Muscle of leg (tissue), 11 donors: ENCODE results near the gene KLHL33. TPM values are rescaled to one million over a fixed set of nuclear protein-coding genes. Genes with fewer than 3 reads are reported as not detected.
"Not testable (repeated sequence)": the region's sequence is repeated elsewhere in the genome, so short reads cannot be mapped to it uniquely, and the experiment has no call there.

Source experiments
- DNase-seq: peaks from one replicate; pipeline ENCODE4 v3.0.0; 2013
- H3K27ac ChIP-seq: one replicate; pipeline ENCODE4 v1.5.1; 2013; ENCODE audit warnings: mild to moderate bottlenecking, low read length, control low read depth
- H3K27me3 ChIP-seq: one replicate; pipeline ENCODE4 v1.6.1; 2013; ENCODE audit warnings: low read length; ENCODE audit not compliant: control insufficient read depth, insufficient read depth
- H3K36me3 ChIP-seq: one replicate; pipeline ENCODE4 v1.6.1; 2013; ENCODE audit warnings: low read length; ENCODE audit not compliant: control insufficient read depth, insufficient read depth
- H3K4me1 ChIP-seq: one replicate; pipeline ENCODE4 v1.6.1; 2013; ENCODE audit warnings: low read length; ENCODE audit not compliant: control insufficient read depth, insufficient read depth
- H3K4me3 ChIP-seq: one replicate; pipeline ENCODE4 v1.5.1; 2013; ENCODE audit warnings: low read length, control low read depth
- H3K9me3 ChIP-seq: replicated peaks from 2 replicates; pipeline ENCODE4 v1.6.1; 2013; ENCODE audit warnings: low read depth, low read length; ENCODE audit not compliant: control insufficient read depth
- whole genome bisulfite sequencing: methylation state at CpG from one replicate; pipeline ENCODE4 v1.1.5; 2013; ENCODE audit warnings: missing lambda C conversion rate; ENCODE audit not compliant: insufficient coverage; 5-methylcytosine and 5-hydroxymethylcytosine counted together
- polyA plus RNA-seq, 8 donors: library from polyadenylated mRNA; unstranded; fragments of 120-200 nt; gene quantifications; one replicate each; pipeline versions ENCODE4 v1.2.1 to v1.2.3, GENCODE V29; 2013; ENCODE audit warnings: inconsistent platforms in 1 of 8, low replicate concordance in 1 of 8; ENCODE audit not compliant: insufficient read length in 8 of 8, insufficient read depth in 1 of 8
- total RNA-seq: library from RNA; stranded (reverse); fragments of 120-200 nt; gene quantifications from one replicate; pipeline ENCODE4 v1.2.4, GENCODE V29; 2013

The KLHL33 gene
- total and polyA plus RNA-seq, 9 donors = 0.37 to 2.5 (median 1.1) TPM

GRCh38 chr14:20468764-20469241, 32.8 kb upstream of the KLHL33 start:
- Histone ChIP-seq H3K9me3 (no peaks in the 10 kb centered on the region), H3K4me1 (peaks cover 17% of the 10 kb centered on the region), H3K27ac (no peak overlapping the region), H3K27me3 (peaks cover 12% of the 10 kb centered on the region), H3K4me3 (peak overlapping the region; percentile 50), H3K36me3 (no peaks in the 10 kb centered on the region)
- peak; percentile 23 for DNase-seq
- 21% methylated on average over 10 of the region's 16 CpGs for WGBS

- Histone ChIP-seq H3K4me3 (peak within 1 kb of the TSS; percentile 86), H3K4me1 (peaks cover 17% of the 10 kb centered on the region), H3K27me3 (peaks cover 3% of the 10 kb centered on the region), H3K36me3 (peaks cover 39% of the 10 kb centered on the region), H3K9me3 (no peaks in the 10 kb centered on the region), H3K27ac (peak within 1 kb of the TSS; percentile 93)
- DNase-seq = peak; percentile 100
- WGBS = under 1% methylated on average over 64 of the region's 67 CpGs
Observed at GRCh38 chr14:20461225-20462141, 25.5 kb upstream of the KLHL33 start, which contains the start of gene PIP4P1. Gene PIP4P1 (minus strand): TSS chr14:20461434. CDS start chr14:20461325, 109 bp downstream.

GRCh38 chr14:20460458-20461224, 24.7 kb upstream of the KLHL33 start:
- Histone ChIP-seq H3K4me1 (peaks cover 22% of the 10 kb centered on the region), H3K4me3 (peak overlapping the region; percentile 86), H3K9me3 (no peaks in the 10 kb centered on the region), H3K27me3 (peaks cover under 1% of the 10 kb centered on the region), H3K27ac (peak overlapping the region; percentile 89), H3K36me3 (peaks cover 42% of the 10 kb centered on the region)
- 5% methylated on average over 24 of the region's 32 CpGs for WGBS
- DNase-seq = peak; percentile 31

- peaks cover 29% of the 10 kb centered on the region for H3K4me1 ChIP-seq
- DNase-seq = no peak
- H3K4me3 ChIP-seq = no peak overlapping the region
- no peak overlapping the region for H3K27ac ChIP-seq
- no peaks in the 10 kb centered on the region for H3K9me3 ChIP-seq
- H3K36me3 ChIP-seq = peaks cover 42% of the 10 kb centered on the region
- 60% methylated on average over 3 of the region's 8 CpGs for WGBS
- no peaks in the 10 kb centered on the region for H3K27me3 ChIP-seq
Observed at GRCh38 chr14:20458031-20458789, 22.2 kb upstream of the KLHL33 start.

GRCh38 chr14:20456971-20457370, 21.0 kb upstream of the KLHL33 start:
- Histone ChIP-seq H3K36me3 (peaks cover 45% of the 10 kb centered on the region), H3K27ac (no peak overlapping the region), H3K27me3 (no peaks in the 10 kb centered on the region), H3K4me3 (no peak overlapping the region), H3K9me3 (no peaks in the 10 kb centered on the region), H3K4me1 (peaks cover 28% of the 10 kb centered on the region)
- 96% methylated on average over 11 of the region's 13 CpGs for WGBS
- no peak for DNase-seq

- no peaks in the 10 kb centered on the region for H3K27me3 ChIP-seq
- H3K4me1 ChIP-seq = peaks cover 25% of the 10 kb centered on the region
- H3K27ac ChIP-seq = peak overlapping the region; percentile 94
- whole genome bisulfite sequencing = 1% methylated on average over 28 of the region's 39 CpGs
- H3K36me3 ChIP-seq = peaks cover 49% of the 10 kb centered on the region
- DNase-seq = no peak
- peak overlapping the region; percentile 92 for H3K4me3 ChIP-seq
- H3K9me3 ChIP-seq = no peaks in the 10 kb centered on the region
Observed at GRCh38 chr14:20455355-20456300, 19.7 kb upstream of the KLHL33 start.

- Histone ChIP-seq H3K27ac (peak within 1 kb of the TSS; percentile 94), H3K4me3 (peak within 1 kb of the TSS; percentile 92), H3K9me3 (no peaks in the 10 kb centered on the region), H3K27me3 (no peaks in the 10 kb centered on the region), H3K36me3 (peaks cover 51% of the 10 kb centered on the region), H3K4me1 (peaks cover 16% of the 10 kb centered on the region)
- peak; percentile 99 for DNase-seq
- under 1% methylated on average over 51 of the region's 56 CpGs for WGBS
Observed at GRCh38 chr14:20454516-20455354, 18.8 kb upstream of the KLHL33 start, which contains the start of the genes APEX1 and OSGEP. Gene APEX1 (plus strand): TSS chr14:20455226. CDS start chr14:20455646, 420 bp downstream. Gene OSGEP (minus strand): TSS chr14:20454812. CDS start chr14:20454683, 129 bp downstream.

- not testable (repeated sequence) for H3K9me3 ChIP-seq, H3K27me3 ChIP-seq, DNase-seq, H3K4me3 ChIP-seq, H3K27ac ChIP-seq
- Histone ChIP-seq H3K36me3 (peaks cover 51% of the 10 kb centered on the region), H3K4me1 (peaks cover 12% of the 10 kb centered on the region)
- 100% methylated on average over 2 of the region's 8 CpGs for WGBS
Observed at GRCh38 chr14:20452831-20453230, 16.9 kb upstream of the KLHL33 start.
